Neural cell (in vitro differentiated cells): ENCODE data around the gene PTPN1.

Experiments used
- CTCF ChIP-seq: fragments of 450-650 bp; IDR thresholded peaks from 2 replicates; pipeline ENCODE4 v1.5.1; 2014; ENCODE audit warnings: antibody characterized with exemption, mild to moderate bottlenecking, moderate library complexity; ENCODE audit not compliant: poor library complexity, severe bottlenecking
- EP300 ChIP-seq: fragments of 450-650 bp; conservative IDR thresholded peaks from 2 replicates; pipeline ENCODE4 v1.6.1; 2014; ENCODE audit warnings: antibody characterized with exemption, mild to moderate bottlenecking, moderate library complexity; ENCODE audit not compliant: poor library complexity, severe bottlenecking
- RAD21 ChIP-seq: fragments of 450-650 bp; conservative IDR thresholded peaks from 2 replicates; pipeline ENCODE4 v1.6.1; 2014; ENCODE audit warnings: antibody characterized with exemption, mild to moderate bottlenecking, moderate library complexity
- REST ChIP-seq: IDR thresholded peaks from 2 replicates; pipeline ENCODE4 v1.6.1; 2012; ENCODE audit warnings: borderline replicate concordance

- TF ChIP-seq CTCF = no peak
- no peak for TF ChIP-seq REST
- TF ChIP-seq EP300 = no peak
- TF ChIP-seq RAD21 = no peak
Measured at GRCh38 chr20:50628332-50628731, 118.1 kb downstream of the PTPN1 start.
